Measurements from ENCODE around the gene C12orf57.
A peak's percentile ranks its signal among the peaks of the same experiment; 100 is the strongest.

C12orf57 gene

GRCh38 chr12:6919588-6919987 is 24.2 kb upstream of the C12orf57 start:
- no peak for DNase-seq

GRCh38 chr12:6921539-6921938 is 22.3 kb upstream of the C12orf57 start:
- DNase-seq, result no peak

GRCh38 chr12:6921996-6922946 is 21.6 kb upstream of the C12orf57 start:
- DNase-seq, result no peak

- DNase-seq, result no peak
These were observed 20.7 kb upstream of the C12orf57 start for GRCh38 chr12:6923003-6923732.

- no peak for DNase-seq
These were observed 20.0 kb upstream of the C12orf57 start for GRCh38 chr12:6923851-6924250.

GRCh38 chr12:6925239-6925539 is 18.6 kb upstream of the C12orf57 start:
- DNase-seq, result no peak

- DNase-seq, result no peak
These were observed 18.1 kb upstream of the C12orf57 start for GRCh38 chr12:6925540-6926279.

- DNase-seq, result peak; percentile 57
These were observed 16.3 kb upstream of the C12orf57 start, which contains the start of gene ATN1 for GRCh38 chr12:6927379-6928021. TSS of gene ATN1 (plus strand) at chr12:6927959. CDS start at chr12:6934002, 6,043 bp downstream.

GRCh38 chr12:6928022-6928702 is 15.7 kb upstream of the C12orf57 start:
- peak; percentile 33 for DNase-seq

- no peak for DNase-seq
These were observed 15.0 kb upstream of the C12orf57 start for GRCh38 chr12:6928703-6929407.

- no peak for DNase-seq
These were observed 14.1 kb upstream of the C12orf57 start for GRCh38 chr12:6929466-6930452.

GRCh38 chr12:6932766-6933165 is 11.1 kb upstream of the C12orf57 start:
- DNase-seq, result no peak

GRCh38 chr12:6934110-6934509 is 9.7 kb upstream of the C12orf57 start:
- no peak for DNase-seq

GRCh38 chr12:6935371-6936193 is 8.2 kb upstream of the C12orf57 start:
- DNase-seq, result no peak

- DNase-seq, result no peak
These were observed 7.6 kb upstream of the C12orf57 start for GRCh38 chr12:6936194-6936635.

GRCh38 chr12:6936636-6937480 is 7.0 kb upstream of the C12orf57 start:
- peak; percentile 68 for DNase-seq

GRCh38 chr12:6937481-6938352 is 6.1 kb upstream of the C12orf57 start:
- DNase-seq, result peak; percentile 89

Measured in stimulated activated CD4-positive, alpha-beta T cell treated with anti-CD3 and anti-CD28 coated beads, Interleukin-4, amount 100 ng/mL, for 1 hour (primary cell).